HG03342 (cell line): ENCODE results near the gene HOOK1.
"Not testable (repeated sequence)": the region's sequence is repeated elsewhere in the genome, so short reads cannot be mapped to it uniquely, and the experiment has no call there.

Experiments used
- ATAC-seq: cut with Tn5 transposase; IDR thresholded peaks from one replicate; pipeline ENCODE4 v1.9.1; 2021; ENCODE audit warnings: mild to moderate bottlenecking, moderate library complexity; ENCODE audit not compliant: unreplicated experiment

The HOOK1 gene

GRCh38 chr1:59880735-59881134 lies 66.0 kb downstream of the HOOK1 start:
- no peak for ATAC-seq

DNA sequence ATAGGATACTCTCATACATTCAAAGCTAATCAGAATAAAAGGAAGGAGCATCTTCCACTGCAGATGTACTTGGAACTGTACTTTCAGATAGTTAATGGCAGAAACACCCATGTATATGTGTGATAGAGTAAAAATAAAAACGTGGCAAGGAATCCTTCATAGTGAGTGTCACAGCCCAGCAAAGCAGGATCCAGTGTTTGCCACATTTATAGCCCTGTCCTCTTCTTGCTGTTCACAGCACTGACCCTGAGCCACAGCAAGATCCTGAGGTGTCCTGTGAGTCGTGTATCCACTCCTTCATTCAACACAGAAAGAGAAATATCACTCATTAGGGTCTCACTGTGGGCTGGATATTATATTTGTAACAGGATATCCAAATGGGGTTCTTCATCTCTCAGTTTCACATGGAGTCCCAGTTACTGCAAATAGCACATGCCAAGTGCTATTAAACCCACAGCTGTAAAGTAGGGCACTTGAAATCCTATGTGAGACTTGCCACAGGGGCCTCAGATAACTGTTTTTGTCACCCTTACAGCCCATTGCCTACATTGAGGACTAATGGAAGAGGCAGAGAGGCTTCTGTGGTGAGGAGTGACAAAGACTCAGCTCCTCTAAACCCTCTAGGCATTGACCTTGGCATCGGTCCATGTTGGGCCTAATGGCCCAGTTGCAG lies 70.5 kb downstream of the HOOK1 start:
- no peak for ATAC-seq

DNA sequence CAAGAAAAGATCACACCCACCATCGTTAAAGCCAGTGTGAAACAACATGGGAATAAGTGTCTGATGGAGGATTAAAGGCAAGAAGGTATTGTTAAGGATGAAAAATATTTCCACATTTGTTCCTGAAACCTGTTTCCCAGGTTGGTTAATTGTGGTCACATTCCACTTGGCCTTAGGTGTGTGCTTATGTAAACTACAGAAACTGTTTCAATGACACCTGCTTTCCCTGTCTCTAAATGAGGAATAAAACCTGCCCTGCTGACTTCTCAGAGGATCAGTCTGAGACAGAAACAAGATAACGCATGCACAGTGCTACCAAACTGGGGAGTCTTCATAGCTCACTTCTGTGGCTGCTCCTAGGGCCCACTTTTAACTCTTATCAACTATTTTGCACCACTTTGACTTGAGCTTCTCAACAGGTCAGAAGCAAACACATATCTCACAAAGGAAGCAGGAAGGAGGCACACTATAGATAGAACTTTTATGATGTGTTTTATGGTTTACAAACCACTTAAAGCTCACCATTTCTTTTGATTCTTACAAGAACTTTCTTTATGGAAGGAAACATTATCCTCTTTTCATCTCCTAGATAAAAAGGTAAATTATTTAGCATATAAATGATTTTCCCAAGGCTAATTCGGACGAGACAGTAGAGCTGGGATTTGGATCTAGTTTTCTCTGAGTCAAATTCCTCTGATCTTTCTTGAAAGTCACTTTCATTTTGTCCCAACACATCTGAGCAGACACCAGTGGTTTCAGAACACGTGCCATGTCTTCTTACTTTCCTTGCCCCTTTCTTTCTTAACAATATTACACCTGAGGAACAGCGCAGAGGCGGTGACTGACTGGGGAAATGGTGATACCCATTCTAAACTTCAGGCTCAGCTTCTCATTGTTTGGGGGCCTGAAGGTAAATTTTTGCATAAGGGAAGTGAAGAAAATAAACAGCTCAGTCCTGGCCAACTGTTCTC lies 78.4 kb downstream of the HOOK1 start:
- ATAC-seq: no peak

DNA sequence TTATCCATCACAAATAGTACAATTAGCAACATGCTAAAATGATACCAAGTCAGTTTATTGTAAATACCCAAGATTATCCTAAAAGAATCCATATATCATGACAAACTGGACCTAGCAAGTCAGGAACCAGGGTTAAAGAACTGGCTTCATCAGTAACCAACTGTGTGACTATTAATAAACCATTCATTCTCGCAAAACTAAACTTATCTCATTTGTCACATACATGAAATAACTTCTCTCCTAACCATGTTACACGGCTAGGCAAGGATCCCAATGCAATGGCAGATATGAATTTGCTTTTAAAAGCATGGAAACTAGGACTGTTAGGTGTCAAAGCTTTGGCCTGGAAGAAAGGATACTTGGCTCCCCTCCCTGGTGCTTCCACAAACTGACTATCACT lies 82.4 kb downstream of the HOOK1 start:
- no peak for ATAC-seq

DNA sequence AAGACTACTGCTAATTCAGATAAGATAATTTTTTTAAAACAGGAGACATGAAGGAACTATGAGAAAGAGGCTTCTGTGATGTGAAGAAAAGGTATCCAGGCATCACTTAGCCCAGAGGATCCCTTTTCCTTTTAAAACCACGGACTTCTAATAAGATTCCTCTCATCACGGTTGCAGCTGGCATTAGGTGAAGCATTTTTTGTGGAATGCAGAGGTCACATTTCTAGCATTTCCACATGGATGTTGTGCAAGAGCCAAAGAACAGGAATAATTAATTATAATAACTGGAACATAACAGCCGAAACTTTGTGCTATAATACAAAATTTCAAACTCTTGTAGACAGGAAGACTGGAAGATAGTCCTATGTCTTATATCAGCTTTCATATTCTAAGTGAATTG lies 84.2 kb downstream of the HOOK1 start:
- ATAC-seq: no peak

DNA sequence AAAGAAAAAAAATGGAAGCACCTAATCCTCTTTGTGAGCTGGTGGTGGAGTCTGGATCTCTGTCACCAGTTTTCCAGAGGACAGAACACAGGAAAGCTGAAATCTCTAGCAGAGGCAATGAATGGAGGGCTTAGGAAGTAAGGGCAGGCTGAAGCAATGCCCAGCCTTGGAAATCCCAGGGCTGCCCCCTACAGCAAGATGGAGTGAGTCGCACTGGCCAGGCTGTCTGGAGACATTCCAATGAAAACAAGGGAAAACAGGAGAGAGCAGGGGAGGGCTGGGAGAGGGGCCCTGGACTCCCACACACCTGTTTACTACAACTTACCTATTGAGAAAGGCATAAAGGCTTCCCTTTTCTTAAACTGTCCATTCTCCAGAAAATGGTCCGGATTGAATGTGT lies 85.9 kb downstream of the HOOK1 start:
- no peak for ATAC-seq

GRCh38 chr1:59901770-59902388 lies 87.1 kb downstream of the HOOK1 start:
- ATAC-seq: no peak

GRCh38 chr1:59903141-59903754 lies 88.5 kb downstream of the HOOK1 start:
- ATAC-seq: no peak

DNA sequence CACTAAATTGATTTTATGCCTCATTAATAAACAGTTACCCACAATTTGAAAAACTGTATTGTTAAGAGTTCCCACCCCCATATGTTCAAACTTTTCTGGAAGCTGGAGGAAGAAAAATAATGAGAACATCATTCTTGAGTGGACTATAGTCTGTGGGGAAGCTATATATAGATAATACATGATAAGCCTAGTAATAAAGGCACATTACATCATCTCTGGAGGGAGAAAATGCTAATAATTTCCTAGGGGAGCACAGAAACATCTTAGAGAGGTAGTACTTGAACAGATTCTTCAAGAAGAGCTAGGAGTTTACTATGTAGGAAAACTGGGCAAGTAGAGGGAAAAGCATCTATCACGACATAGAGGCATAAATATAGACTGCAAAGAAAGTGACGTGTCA lies 92.2 kb downstream of the HOOK1 start:
- no peak for ATAC-seq

- ATAC-seq: no peak
Measured at GRCh38 chr1:59908084-59908483, 93.3 kb downstream of the HOOK1 start.

DNA sequence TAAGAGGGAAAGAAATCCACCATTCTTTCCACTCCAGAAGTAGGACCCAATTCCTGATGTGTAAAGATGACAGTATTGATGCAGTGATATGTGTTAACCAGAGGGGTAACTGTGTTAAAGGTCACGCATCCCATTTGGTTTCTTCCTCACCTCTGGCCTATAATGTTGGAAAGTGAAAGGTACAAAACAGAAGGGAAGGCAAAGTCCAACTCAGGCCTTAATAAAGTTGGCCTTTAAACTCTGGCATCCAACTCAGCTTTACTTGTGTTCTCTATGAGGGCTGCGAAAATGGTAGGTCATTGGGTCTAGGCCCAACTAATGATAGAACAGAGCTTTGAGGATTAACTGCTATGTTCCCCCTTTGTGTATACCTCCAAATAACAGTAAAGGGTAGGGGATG lies 93.9 kb downstream of the HOOK1 start:
- no peak for ATAC-seq

- ATAC-seq: not testable (repeated sequence)
Measured at GRCh38 chr1:59914791-59915286, 100.1 kb downstream of the HOOK1 start.

GRCh38 chr1:59915516-59915915 lies 100.8 kb downstream of the HOOK1 start:
- no peak for ATAC-seq

DNA sequence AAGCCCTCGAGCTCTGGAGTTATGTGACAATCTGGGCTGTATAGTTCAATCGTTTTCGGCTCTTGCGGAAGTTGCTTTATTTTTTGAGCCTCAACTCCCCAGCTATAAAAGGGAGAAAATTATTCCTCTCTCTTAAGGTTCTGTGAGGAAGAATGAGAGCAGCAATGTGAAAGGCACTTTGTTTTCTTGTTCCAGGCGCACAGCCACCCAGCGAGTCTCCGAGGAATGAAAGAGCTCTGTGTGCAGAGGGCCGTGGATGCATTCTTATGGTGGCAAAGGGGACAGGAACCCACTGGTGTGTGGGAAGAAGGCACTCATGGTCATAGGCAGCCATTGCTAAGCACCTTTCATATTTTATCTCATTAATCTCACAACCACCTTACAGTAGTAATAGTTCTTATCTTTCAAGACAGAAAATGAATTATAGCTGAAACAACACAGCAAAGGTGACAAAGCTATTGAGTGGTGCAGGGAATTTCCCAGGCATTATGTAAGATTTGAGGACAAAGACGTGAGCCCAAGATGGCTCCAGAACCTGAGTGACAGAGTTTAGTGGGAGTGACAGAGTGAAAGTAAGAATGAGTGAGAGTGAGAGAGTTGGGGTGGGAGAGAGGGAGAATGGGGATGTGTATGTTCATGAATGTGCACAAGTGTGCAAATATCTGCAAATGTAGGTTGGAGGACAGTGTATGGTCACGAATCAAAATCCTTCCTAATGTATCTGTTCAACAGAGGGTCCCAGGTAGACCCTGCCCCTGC lies 102.5 kb downstream of the HOOK1 start:
- no peak for ATAC-seq

- no peak for ATAC-seq
Measured at GRCh38 chr1:59917785-59918180, 103.0 kb downstream of the HOOK1 start.

GRCh38 chr1:59919746-59920145 lies 105.0 kb downstream of the HOOK1 start:
- ATAC-seq: no peak

- ATAC-seq: not testable (repeated sequence)
Measured at GRCh38 chr1:59921258-59921899, 106.6 kb downstream of the HOOK1 start.

GRCh38 chr1:59924653-59925052 lies 109.9 kb downstream of the HOOK1 start:
- ATAC-seq: no peak
